A549 (cell line): Measurements from ENCODE around the gene TMEM182. TPM values are rescaled to one million over a fixed set of nuclear protein-coding genes. Genes with fewer than 3 reads are reported as not detected.

Experiments
- ATAC-seq, 2 experiments: fragments of 200-7000 bp in 1 of 2; fragments of >200 bp in 1 of 2; cut with Nextera tagmentation in 1 of 2; cut with Tn5 transposase in 1 of 2; 3 replicates each; pipeline versions ENCODE4 v1.8.0 to v1.9.1; 2018 to 2020; ENCODE audit warnings: mild to moderate bottlenecking in 1 of 2, moderate library complexity in 1 of 2
- CTCF ChIA-PET: fragments of 300-600 bp; sonication (Branson Sonifier 250); formaldehyde crosslinking; extraction: SDS; loops from one replicate; lab custom pipeline; 2021; ENCODE audit warnings: antibody characterized with exemption, inconsistent platforms; lab: Yijun Ruan, JAX
- POLR2A ChIA-PET: fragments of 350-600 bp; formaldehyde crosslinking; extraction: SDS; loops from one replicate; lab custom pipeline; 2021; ENCODE audit warnings: antibody characterized with exemption, inconsistent platforms; lab: Yijun Ruan, JAX
- DNase-seq, 2 experiments: peaks; one replicate each; pipeline versions ENCODE4 v3.0.0 to v3.0.0-alpha.2; 2011 to 2016; ENCODE audit warnings: low read depth in 1 of 2, low spot score in 1 of 2
- FAIRE-seq: peaks from 2 replicates; lab custom pipeline; 2011; peaks lifted over from hg19 to GRCh38; lab: Jason Lieb, UNC
- H3K27ac ChIP-seq, 2 experiments: fragments of >200 bp; sonication (Bioruptor Twin); formaldehyde crosslinking; 3 replicates each; pipeline ENCODE4 v1.5.1; 2016 to 2017
- H3K4me1 ChIP-seq: fragments of >200 bp; sonication (Bioruptor Twin); formaldehyde crosslinking; 3 replicates; pipeline ENCODE4 v1.6.1; 2016
- H3K4me2 ChIP-seq: fragments of >200 bp; sonication (Bioruptor Twin); formaldehyde crosslinking; 3 replicates; pipeline ENCODE4 v1.6.1; 2016
- H3K4me3 ChIP-seq: fragments of >200 bp; sonication (Bioruptor Twin); formaldehyde crosslinking; 3 replicates; pipeline ENCODE4 v1.5.1; 2016
- H3K9me3 ChIP-seq: fragments of >200 bp; sonication (Bioruptor Twin); formaldehyde crosslinking; 3 replicates; pipeline ENCODE4 v1.6.1; 2016
- ATOH8 ChIP-seq: fragments of 250-450 bp; sonication (Bioruptor Pico); IDR thresholded peaks from 2 replicates; pipeline ENCODE4 v1.5.0; 2020; ENCODE audit warnings: low read depth, mild to moderate bottlenecking, moderate library complexity
- CBX8 ChIP-seq: fragments of 200-600 bp; sonication (generic); IDR thresholded peaks from 2 replicates; pipeline ENCODE4 v1.6.1; 2016
- CHD2 ChIP-seq: fragments of 150-350 bp; IDR thresholded peaks from 2 replicates; pipeline ENCODE4 v1.6.1; 2014; ENCODE audit warnings: low read length; ENCODE audit not compliant: partially characterized antibody
- CTCF ChIP-seq: fragments of >200 bp; sonication (Bioruptor Twin); formaldehyde crosslinking; IDR thresholded peaks from 3 replicates; pipeline ENCODE4 v1.5.1; 2016
- EHMT2 ChIP-seq: fragments of 200-600 bp; sonication (generic); IDR thresholded peaks from 2 replicates; pipeline ENCODE4 v1.6.1; 2016; ENCODE audit warnings: antibody characterized with exemption, low read depth, mild to moderate bottlenecking, moderate library complexity
- FOSL2 ChIP-seq, 2 experiments: fragments of 450-650 bp in 1 of 2; fragments of >200 bp in 1 of 2; sonication (Bioruptor Twin) in 1 of 2; formaldehyde crosslinking; IDR thresholded peaks; 2 replicates each; pipeline versions ENCODE4 v1.5.0 to v1.6.1; 2016 to 2020; ENCODE audit warnings: mild to moderate bottlenecking in 1 of 2, moderate library complexity in 1 of 2
- FOXS1 ChIP-seq: fragments of 250-450 bp; sonication (Bioruptor Pico); IDR thresholded peaks from 2 replicates; pipeline ENCODE4 v1.5.0; 2020; ENCODE audit warnings: mild to moderate bottlenecking, moderate library complexity
- HES2 ChIP-seq: fragments of >200 bp; sonication (Bioruptor Twin); formaldehyde crosslinking; IDR thresholded peaks from 2 replicates; pipeline ENCODE4 v1.6.1; 2016
- HEYL ChIP-seq: fragments of 250-450 bp; sonication (Bioruptor Pico); IDR thresholded peaks from 2 replicates; pipeline ENCODE4 v1.8.0; 2021; ENCODE audit warnings: mild to moderate bottlenecking, moderate library complexity
- HOXB13 ChIP-seq: fragments of 250-450 bp; sonication (Bioruptor Pico); IDR thresholded peaks from 2 replicates; pipeline ENCODE4 v1.5.0; 2020; ENCODE audit warnings: low read depth, mild to moderate bottlenecking, moderate library complexity
- HOXB5 ChIP-seq: fragments of 250-450 bp; sonication (Bioruptor Pico); IDR thresholded peaks from 2 replicates; pipeline ENCODE4 v1.5.0; 2020; ENCODE audit warnings: mild to moderate bottlenecking, moderate library complexity
- JUN ChIP-seq, 2 experiments: fragments of >200 bp; sonication (Bioruptor Twin); formaldehyde crosslinking; IDR thresholded peaks; 2 replicates in 1 of 2; 3 replicates in 1 of 2; pipeline ENCODE4 v1.6.1; 2016 to 2017
- MAX ChIP-seq: IDR thresholded peaks from 2 replicates; pipeline ENCODE4 v1.6.1; 2012
- MYC ChIP-seq: IDR thresholded peaks from 2 replicates; pipeline ENCODE4 v1.6.1; 2012; ENCODE audit warnings: mild to moderate bottlenecking, inconsistent platforms, low read length, improper control_type of control experiment, borderline replicate concordance
- POLR2A ChIP-seq: IDR thresholded peaks from 2 replicates; pipeline ENCODE4 v1.6.1; 2012; ENCODE audit warnings: mild to moderate bottlenecking, low read length
- POLR2AphosphoS2 ChIP-seq: conservative IDR thresholded peaks from 2 replicates; pipeline ENCODE4 v1.6.1; 2012; ENCODE audit warnings: low read length, improper control_type of control experiment, inconsistent platforms
- RAD21 ChIP-seq, 2 experiments: fragments of >200 bp in 1 of 2; sonication (Bioruptor Twin) in 1 of 2; formaldehyde crosslinking in 1 of 2; IDR thresholded peaks in 1 of 2; conservative IDR thresholded peaks in 1 of 2; 2 replicates in 1 of 2; 3 replicates in 1 of 2; pipeline ENCODE4 v1.6.1; 2012 to 2018; ENCODE audit warnings: inconsistent platforms in 1 of 2
- RCOR1 ChIP-seq: fragments of 150-350 bp; IDR thresholded peaks from 2 replicates; pipeline ENCODE4 v1.6.1; 2014; ENCODE audit warnings: antibody characterized with exemption, low read length, low read depth
- REST ChIP-seq: fragments of 200-600 bp; sonication (generic); IDR thresholded peaks from 2 replicates; pipeline ENCODE4 v1.6.1; 2016; ENCODE audit warnings: antibody characterized with exemption, mild to moderate bottlenecking, moderate library complexity
- TP53 ChIP-seq: fragments of 250-450 bp; sonication (Bioruptor Pico); IDR thresholded peaks from 2 replicates; pipeline ENCODE4 v1.5.0; 2021; ENCODE audit warnings: mild to moderate bottlenecking, moderate library complexity
- USF2 ChIP-seq: fragments of 450-650 bp; IDR thresholded peaks from 2 replicates; pipeline ENCODE4 v1.6.1; 2014; ENCODE audit warnings: antibody characterized with exemption
- ZSCAN20 ChIP-seq: fragments of 250-450 bp; sonication (Bioruptor Pico); IDR thresholded peaks from 2 replicates; pipeline ENCODE4 v1.8.0; 2022; ENCODE audit warnings: mild to moderate bottlenecking, moderate library complexity
- WGBS: methylation state at CpG from one replicate; pipeline ENCODE4 v1.1.6; 2017; ENCODE audit errors: missing lambda C conversion rate; 5-methylcytosine and 5-hydroxymethylcytosine counted together
- polyA plus RNA-seq, 4 experiments: library from polyadenylated mRNA; depleted of rRNA in 3 of 4; stranded (reverse); fragments of >200 nt; fragmentation: RNase III in 1 of 4; extraction: RNeasy Plus Mini Kit Qiagen cat#74134 plus additional on column Dnase treatment in 1 of 4; gene quantifications; 2 replicates in 3 of 4; 3 replicates in 1 of 4; pipeline ENCODE4 v1.2.3, GENCODE V29; 2011 to 2017

The TMEM182 gene
- polyA plus RNA-seq, 2 of the 4 experiments (the other 2 are of a cell fraction) = 5.3 to 13.1 TPM

GRCh38 chr2:102803041-102803896 is 41.4 kb downstream of the TMEM182 start:
- H3K27ac ChIP-seq = no peak overlapping the region
- H3K4me1 ChIP-seq = no peaks in the 10 kb centered on the region
- H3K4me3 ChIP-seq = no peak overlapping the region
- WGBS = 87% methylated on average over 13 of the region's 13 CpGs
- no peak for TF ChIP-seq EHMT2
- no peak for TF ChIP-seq HEYL (CRISPR knock-in tag)
- TF ChIP-seq REST = no peak
- no peak for TF ChIP-seq ATOH8
- no peak for FAIRE-seq
- CTCF ChIA-PET = no interaction called here
- H3K4me2 ChIP-seq = no peak overlapping the region
- no peak for ATAC-seq
- DNase-seq = no peak
- H3K9me3 ChIP-seq = peaks cover 40% of the 10 kb centered on the region
- POLR2A ChIA-PET = no interaction called here

- no peak overlapping the region for H3K27ac ChIP-seq
- no peaks in the 10 kb centered on the region for H3K4me1 ChIP-seq
- ChIA-PET POLR2A (no interaction called here), CTCF (interaction anchor here (0.9 kb wide), 1 partner anchor 286 kb away, joined by 3 read pairs; no protein-coding TSS in a partner anchor)
- 93% methylated on average over 5 of the region's 5 CpGs for WGBS
- peaks cover 38% of the 10 kb centered on the region for H3K9me3 ChIP-seq
- ATAC-seq (no peak), DNase-seq (no peak), FAIRE-seq (no peak)
- H3K4me2 ChIP-seq = no peak overlapping the region
- no peak for TF ChIP-seq POLR2A
- TF ChIP-seq ZSCAN20 = no peak
- no peak for TF ChIP-seq USF2
- no peak overlapping the region for H3K4me3 ChIP-seq
Measured at GRCh38 chr2:102803897-102804217, 42.0 kb downstream of the TMEM182 start.

- 39% methylated on average over 9 of the region's 9 CpGs for WGBS
- Histone ChIP-seq H3K27ac (no peak overlapping the region), H3K4me2 (no peak overlapping the region), H3K9me3 (peaks cover 16% of the 10 kb centered on the region), H3K4me3 (no peak overlapping the region), H3K4me1 (no peaks in the 10 kb centered on the region)
- CTCF ChIA-PET = interaction anchor here (0.7 to 1.7 kb wide), 7 partner anchors 14 to 100 kb away, joined by 3 to 6 read pairs (median 3); no protein-coding TSS in a partner anchor
- POLR2A ChIA-PET = no interaction called here
- peak; percentile 54 to 60 for DNase-seq
- peak; percentile 56 to 86; a peak in 4 of 6 replicates for ATAC-seq
- no peak for FAIRE-seq
- TF ChIP-seq MYC = no peak
- TF ChIP-seq CHD2 = no peak
- no peak for TF ChIP-seq TP53 (CRISPR knock-in tag)
- TF ChIP-seq POLR2AphosphoS2 = no peak
- no peak for TF ChIP-seq HES2
- TF ChIP-seq HOXB13 = no peak
- TF ChIP-seq ATOH8 = no peak
- TF ChIP-seq HOXB5 (CRISPR knock-in tag) = no peak
- TF ChIP-seq CBX8 = no peak
- no peak for TF ChIP-seq FOXS1
- TF ChIP-seq RCOR1 = no peak
- TF ChIP-seq CTCF = peak; percentile 43; the same call in 2 of the 3 replicates
- no peak for TF ChIP-seq JUN (IDR thresholded peaks at IDR 0.05)
- TF ChIP-seq FOSL2 (IDR thresholded peaks at IDR 0.05) = no peak
- TF ChIP-seq FOSL2 (CRISPR knock-in tag; IDR thresholded peaks at IDR 0.05) = no peak
- no peak for TF ChIP-seq HEYL (CRISPR knock-in tag)
- TF ChIP-seq POLR2A = no peak
- no peak for TF ChIP-seq MAX
- TF ChIP-seq RAD21 (conservative IDR thresholded peaks at IDR 0.05 in 1 of 2, IDR thresholded peaks at IDR 0.05 in 1 of 2) = peak; percentile 34 to 48; a peak in 4 of 5 replicates
- no peak for TF ChIP-seq EHMT2
Measured at GRCh38 chr2:102806250-102806837, 44.5 kb downstream of the TMEM182 start.
